HG03575 (cell line): ENCODE measurements around the gene KIF2C.
A peak's percentile ranks its signal among the peaks of the same experiment; 100 is the strongest.
"Not testable (repeated sequence)": the region's sequence is repeated elsewhere in the genome, so short reads cannot be mapped to it uniquely, and the experiment has no call there.

ENCODE experiments used
- ATAC-seq: cut with Tn5 transposase; IDR thresholded peaks from one replicate; pipeline ENCODE4 v1.9.1; 2021; ENCODE audit not compliant: unreplicated experiment, insufficient number of reproducible peaks, low FRiP score; ENCODE audit errors: extremely low read depth

The KIF2C gene

DNA sequence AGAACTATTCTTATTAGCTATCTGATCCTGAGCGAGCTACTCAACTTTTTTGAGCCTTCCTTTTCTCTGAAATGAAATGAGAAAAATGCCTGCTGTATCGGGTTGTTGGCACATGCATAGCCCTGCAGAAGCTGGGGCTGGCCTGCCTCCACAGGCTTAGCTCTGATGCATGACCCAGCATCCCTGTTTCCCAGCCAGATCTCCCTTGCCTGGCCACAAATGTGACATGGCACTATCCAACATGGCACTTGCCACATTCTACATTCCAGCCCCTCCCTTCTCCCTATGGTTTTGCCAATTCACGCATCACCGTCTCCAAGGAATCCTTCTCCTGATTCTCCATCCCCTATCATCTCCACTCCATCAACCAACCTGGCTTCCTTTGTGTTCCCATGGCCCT, 22.5 kb upstream of the KIF2C start:
- no peak for ATAC-seq

DNA sequence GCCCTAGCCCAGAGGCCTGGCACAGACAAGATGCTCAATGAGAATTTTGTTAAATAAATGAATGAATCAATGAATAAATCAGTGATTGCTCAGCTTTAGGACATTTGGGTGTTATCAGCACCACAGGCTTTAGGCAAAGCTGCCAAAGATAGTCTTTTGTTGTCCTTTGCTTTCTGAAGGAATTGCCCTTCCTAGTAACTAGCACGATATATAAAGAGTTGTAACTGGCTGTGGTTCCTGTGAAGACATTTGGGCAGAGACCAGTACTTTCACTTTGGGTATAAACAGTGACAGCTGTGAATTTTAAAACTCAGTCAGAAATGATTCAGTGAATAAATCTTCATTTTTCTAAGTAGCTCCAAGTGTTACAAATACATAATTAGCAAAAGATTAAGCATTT, 22.0 kb upstream of the KIF2C start:
- ATAC-seq, result no peak

GRCh38 chr1:44718091-44718490, 21.5 kb upstream of the KIF2C start:
- no peak for ATAC-seq

- ATAC-seq, result no peak
Measured at GRCh38 chr1:44719318-44719717, 20.3 kb upstream of the KIF2C start.

DNA sequence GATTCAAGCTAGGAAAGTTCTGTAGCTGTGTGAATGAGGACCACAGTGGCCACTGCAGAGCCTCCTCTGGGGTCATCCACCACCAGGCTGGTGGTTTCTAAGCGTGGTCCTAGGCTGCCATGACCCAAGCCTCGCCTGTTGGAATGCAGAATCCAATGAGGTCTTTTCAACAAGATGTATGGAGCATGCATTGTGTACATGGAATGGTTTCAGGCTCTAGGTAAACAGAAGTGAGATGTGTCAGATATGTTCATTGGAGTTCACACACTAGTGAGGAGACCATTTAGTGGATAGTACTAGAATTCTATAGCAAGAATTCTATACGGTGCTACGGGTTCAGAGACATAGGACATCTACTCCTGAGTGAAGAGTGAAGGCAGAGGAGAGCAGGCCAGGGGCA, 19.4 kb upstream of the KIF2C start:
- no peak for ATAC-seq

GRCh38 chr1:44721485-44722361, 17.9 kb upstream of the KIF2C start:
- ATAC-seq, result no peak

DNA sequence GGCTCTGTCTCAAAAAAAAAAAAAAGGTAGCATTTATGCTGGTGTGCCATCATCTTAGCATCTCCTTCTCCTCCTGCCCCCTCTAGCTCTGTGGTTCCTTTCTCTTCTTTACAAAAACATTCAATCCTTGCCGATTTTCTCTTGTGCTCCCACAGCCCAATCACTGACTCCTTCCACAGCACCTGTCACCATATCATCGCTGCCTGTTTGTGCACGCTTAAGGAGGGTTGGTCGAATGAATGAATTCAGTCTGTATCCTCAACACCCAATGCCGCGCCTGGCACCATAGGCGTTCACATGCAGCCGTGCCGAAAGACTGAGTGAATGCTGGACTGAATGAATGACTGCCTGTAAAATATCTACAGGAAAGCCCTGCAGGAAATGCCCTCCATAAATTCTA, 16.6 kb upstream of the KIF2C start:
- ATAC-seq, result no peak

DNA sequence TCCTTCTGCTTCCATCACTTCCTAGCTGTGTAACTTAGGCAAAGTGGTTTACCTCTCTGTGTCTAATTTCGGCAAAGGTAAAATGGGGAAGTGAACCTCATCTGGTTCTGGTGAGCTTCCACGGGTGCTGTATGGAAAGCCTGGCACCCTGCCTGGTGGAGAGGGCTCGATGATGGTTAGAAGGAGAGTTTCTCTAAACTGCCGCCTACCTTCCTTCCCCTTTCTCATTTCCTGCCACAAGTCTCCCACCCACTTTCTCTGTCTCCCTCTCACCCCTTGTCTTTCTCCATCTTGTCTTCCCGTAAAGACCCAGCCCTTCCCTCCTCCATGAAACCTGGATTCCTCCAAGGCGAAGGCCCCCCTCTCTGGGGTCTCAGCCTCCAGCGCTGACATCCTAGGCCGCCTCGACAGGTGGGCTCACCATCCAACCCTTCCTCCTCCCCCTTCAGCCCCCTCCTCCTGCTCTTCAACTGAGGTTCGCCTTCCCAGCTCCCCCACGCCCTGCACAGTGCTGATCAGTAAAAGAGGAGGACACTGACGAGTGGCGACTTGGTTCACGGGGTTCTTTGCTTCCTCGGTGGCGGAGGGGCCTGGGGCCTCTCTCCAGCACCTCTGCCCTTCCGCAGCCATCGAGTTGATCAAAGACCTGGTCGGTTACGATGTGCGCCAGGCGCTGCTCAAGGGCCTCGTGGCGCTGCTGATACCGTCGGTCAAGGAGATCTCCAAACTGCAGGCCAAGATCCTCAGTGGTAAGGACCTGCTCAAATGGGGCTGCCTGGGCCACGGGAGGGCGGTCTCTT, 15.9 kb upstream of the KIF2C start:
- no peak for ATAC-seq

DNA sequence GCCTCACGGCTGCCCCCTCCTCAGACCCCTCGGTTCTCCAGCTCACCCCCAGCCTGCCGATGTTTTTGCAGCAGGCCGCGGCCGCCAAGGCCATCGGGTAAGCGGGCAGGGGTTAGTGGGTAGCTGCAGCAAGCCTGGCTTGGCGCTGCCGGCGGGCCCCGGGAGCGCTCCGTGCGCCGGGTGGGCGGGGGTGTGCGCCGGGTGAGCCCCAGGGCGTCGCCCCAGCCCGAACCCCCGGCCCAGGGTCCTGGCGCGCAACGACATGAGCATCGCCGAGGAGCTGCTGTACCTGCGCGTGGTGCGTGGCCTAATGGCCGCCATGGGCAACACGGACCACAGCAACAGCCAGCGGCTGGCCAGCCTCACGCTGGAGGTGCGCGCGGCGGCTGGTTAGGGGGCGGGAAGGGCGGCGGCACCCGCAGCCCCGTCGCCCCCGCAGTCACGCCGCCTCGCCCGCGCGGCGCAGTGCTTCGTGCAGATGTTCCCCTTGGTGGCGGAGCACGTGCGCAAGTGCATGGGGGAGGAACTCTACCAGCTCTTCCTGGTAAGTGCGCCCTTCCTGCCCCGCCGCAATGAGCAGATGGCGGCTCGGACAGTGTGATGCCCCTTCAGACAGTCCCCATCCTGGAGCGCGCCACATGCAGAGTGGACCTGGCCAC, 15.2 kb upstream of the KIF2C start:
- ATAC-seq, result no peak

GRCh38 chr1:44724955-44725698, 14.5 kb upstream of the KIF2C start:
- ATAC-seq, result no peak

GRCh38 chr1:44730741-44731512, 8.7 kb upstream of the KIF2C start, which contains the start of gene RNU5D-1:
RNU5D-1 (minus strand) TSS chr1:44731170.
- peak; percentile 42 for ATAC-seq

- ATAC-seq, result no peak
Measured at GRCh38 chr1:44733365-44733764, 6.3 kb upstream of the KIF2C start.

- ATAC-seq, result no peak
Measured at GRCh38 chr1:44733784-44734183, 5.9 kb upstream of the KIF2C start.

DNA sequence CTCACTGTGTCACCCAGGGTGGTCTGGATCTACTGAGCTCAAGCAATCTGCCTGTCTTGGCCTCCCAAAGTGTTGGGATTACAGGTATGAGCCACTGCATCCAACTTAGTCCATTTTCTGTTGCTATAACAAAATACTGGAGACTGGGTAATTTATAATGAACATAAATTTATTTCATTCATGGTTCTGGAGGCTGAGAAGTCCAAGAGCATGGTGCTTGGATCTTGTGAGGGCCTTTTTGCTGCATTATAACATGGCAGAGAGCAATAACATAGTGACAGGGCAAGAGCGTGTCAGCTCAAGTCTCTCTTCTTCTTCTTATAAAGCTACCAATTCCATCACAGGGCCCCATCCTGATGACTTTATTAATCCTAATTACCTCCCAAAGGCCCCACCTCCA, 3.6 kb upstream of the KIF2C start:
- ATAC-seq, result no peak

GRCh38 chr1:44738953-44739306, 707 bp upstream of the KIF2C start:
- not testable (repeated sequence) for ATAC-seq

GRCh38 chr1:44740179-44740617, 561 bp downstream of the KIF2C start:
- no peak for ATAC-seq

DNA sequence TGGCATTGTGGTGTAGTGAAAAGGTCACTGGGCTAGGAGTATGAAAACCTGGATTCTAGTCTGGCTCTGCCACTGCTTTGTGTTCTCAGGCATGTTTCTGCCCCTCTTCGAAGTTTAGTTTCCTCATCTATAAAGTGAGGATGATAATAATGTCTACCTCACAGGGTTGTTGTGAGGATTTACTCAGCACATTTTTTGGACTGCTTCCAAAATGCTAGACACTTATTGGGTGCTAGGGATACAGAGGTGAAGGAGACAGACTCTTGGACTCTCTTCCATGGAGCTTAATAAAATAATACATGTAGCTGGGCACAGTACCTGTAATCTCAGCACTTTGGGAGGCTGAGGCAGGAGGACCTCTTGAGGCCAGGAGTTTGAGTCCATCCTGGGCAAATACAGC, 3.6 kb downstream of the KIF2C start:
- ATAC-seq, result no peak

DNA sequence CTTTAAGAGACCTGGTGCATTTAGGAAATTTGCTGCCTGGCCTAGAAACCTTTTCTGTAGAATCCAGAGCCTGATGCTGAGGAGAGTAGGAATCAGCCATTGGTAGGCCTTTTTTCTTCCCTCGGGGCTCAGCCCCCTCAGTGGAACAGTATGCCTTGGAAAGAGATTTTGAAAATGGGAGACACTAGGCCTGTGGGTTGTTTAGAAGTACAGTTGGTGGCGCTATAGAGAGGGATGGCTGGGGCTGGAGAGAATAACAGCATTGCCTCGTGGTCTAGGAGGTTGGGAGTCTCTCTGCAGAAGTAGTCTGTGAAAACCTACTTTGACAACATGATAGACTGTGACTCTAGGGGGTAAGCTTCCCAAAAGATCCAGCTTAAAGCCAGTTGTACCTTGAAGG, 8.2 kb downstream of the KIF2C start:
- ATAC-seq, result no peak
